KMS-11 (cell line): Measurements from ENCODE around the gene PHACTR3.

Source experiments
- H2AFZ ChIP-seq: fragments of 200-600 bp; sonication (generic); 2 replicates; pipeline ENCODE4 v1.6.1; 2016; ENCODE audit warnings: antibody characterized with exemption, mixed run types, low read depth
- H3K27ac ChIP-seq: fragments of 200-600 bp; sonication (generic); 2 replicates; pipeline ENCODE4 v1.6.1; 2016; ENCODE audit warnings: mild to moderate bottlenecking, mixed run types
- H3K27me3 ChIP-seq: fragments of 200-600 bp; sonication (generic); 2 replicates; pipeline ENCODE4 v1.6.1; 2017; ENCODE audit warnings: mild to moderate bottlenecking, low read depth, mixed run types, moderate library complexity; ENCODE audit not compliant: insufficient read depth
- H3K36me3 ChIP-seq: fragments of 200-600 bp; sonication (generic); 2 replicates; pipeline ENCODE4 v1.6.1; 2017; ENCODE audit warnings: mild to moderate bottlenecking, mixed run types; ENCODE audit not compliant: insufficient read depth
- H3K4me1 ChIP-seq: fragments of 200-600 bp; sonication (generic); 2 replicates; pipeline ENCODE4 v1.6.1; 2016; ENCODE audit warnings: mild to moderate bottlenecking, low read depth, mixed run types; ENCODE audit not compliant: poor library complexity, severe bottlenecking
- H3K4me2 ChIP-seq: fragments of 200-600 bp; sonication (generic); 2 replicates; pipeline ENCODE4 v1.7.0; 2016; ENCODE audit warnings: mild to moderate bottlenecking, mixed run types
- H3K4me3 ChIP-seq: fragments of 200-600 bp; sonication (generic); IDR thresholded peaks from 2 replicates; pipeline ENCODE4 v1.6.1; 2017; ENCODE audit warnings: low read depth, low read length, mixed read lengths; ENCODE audit not compliant: insufficient read depth
- H3K79me2 ChIP-seq: fragments of 200-600 bp; sonication (generic); 2 replicates; pipeline ENCODE4 v1.6.1; 2016; ENCODE audit warnings: low read depth, mixed run types; ENCODE audit not compliant: insufficient read depth
- H3K9ac ChIP-seq: fragments of 200-600 bp; sonication (generic); 2 replicates; pipeline ENCODE4 v1.6.1; 2016; ENCODE audit warnings: mild to moderate bottlenecking, mixed run types
- H4K20me1 ChIP-seq: fragments of 200-600 bp; sonication (generic); 2 replicates; pipeline ENCODE4 v1.6.1; 2016; ENCODE audit warnings: mild to moderate bottlenecking, mixed run types; ENCODE audit not compliant: insufficient read depth
- CTCF ChIP-seq: fragments of 200-600 bp; sonication (generic); conservative IDR thresholded peaks from 2 replicates; pipeline ENCODE4 v1.6.1; 2017; ENCODE audit warnings: low read depth, mild to moderate bottlenecking, antibody characterized with exemption, low read length, moderate library complexity, mixed read lengths

PHACTR3 gene

GRCh38 chr20:59581993-59582679, 22.2 kb upstream of the PHACTR3 start:
- Histone ChIP-seq H3K4me3 (no peak overlapping the region), H4K20me1 (no peaks in the 10 kb centered on the region), H3K27me3 (peaks cover 16% of the 10 kb centered on the region; the same call in 1 of the 2 replicates), H3K79me2 (no peaks in the 10 kb centered on the region), H3K36me3 (no peaks in the 10 kb centered on the region), H2AFZ (no peak overlapping the region), H3K4me1 (no peaks in the 10 kb centered on the region), H3K27ac (no peak overlapping the region), H3K9ac (no peak overlapping the region), H3K4me2 (no peak overlapping the region)
- TF ChIP-seq CTCF = no peak

- Histone ChIP-seq H3K4me2 (no peak overlapping the region), H3K4me3 (no peak overlapping the region), H4K20me1 (no peaks in the 10 kb centered on the region), H3K27ac (no peak overlapping the region), H3K36me3 (no peaks in the 10 kb centered on the region), H3K9ac (no peak overlapping the region), H3K79me2 (no peaks in the 10 kb centered on the region), H3K27me3 (peaks cover 13% of the 10 kb centered on the region; the same call in 1 of the 2 replicates), H3K4me1 (no peaks in the 10 kb centered on the region), H2AFZ (no peak overlapping the region)
- no peak for TF ChIP-seq CTCF
Observed at GRCh38 chr20:59583428-59584277, 20.7 kb upstream of the PHACTR3 start.

- H3K27me3 ChIP-seq = peaks cover 12% of the 10 kb centered on the region; the same call in 1 of the 2 replicates
- no peak for TF ChIP-seq CTCF
Observed at GRCh38 chr20:59584278-59584925, 19.9 kb upstream of the PHACTR3 start.

GRCh38 chr20:59585714-59586409, 18.5 kb upstream of the PHACTR3 start:
- no peaks in the 10 kb centered on the region; the same call in 1 of the 2 replicates for H3K27me3 ChIP-seq
- no peak overlapping the region for H3K27ac ChIP-seq
- H3K4me3 ChIP-seq = no peak overlapping the region
- H3K36me3 ChIP-seq = no peaks in the 10 kb centered on the region
- H2AFZ ChIP-seq = no peak overlapping the region
- H3K9ac ChIP-seq = no peak overlapping the region
- H3K4me2 ChIP-seq = no peak overlapping the region
- TF ChIP-seq CTCF = no peak
- H3K79me2 ChIP-seq = no peaks in the 10 kb centered on the region
- no peaks in the 10 kb centered on the region for H3K4me1 ChIP-seq
- H4K20me1 ChIP-seq = no peaks in the 10 kb centered on the region

More at GRCh38 chr20:59584278-59584925, 19.9 kb upstream of the PHACTR3 start:
- Histone ChIP-seq H3K27ac (no peak overlapping the region), H3K36me3 (no peaks in the 10 kb centered on the region), H3K4me1 (no peaks in the 10 kb centered on the region), H3K4me3 (no peak overlapping the region), H3K79me2 (no peaks in the 10 kb centered on the region), H3K4me2 (no peak overlapping the region), H2AFZ (no peak overlapping the region), H3K9ac (no peak overlapping the region), H4K20me1 (no peaks in the 10 kb centered on the region)
